ENCODE measurements around the gene SCO1. TPM values are rescaled to one million over a fixed set of nuclear protein-coding genes. Genes with fewer than 3 reads are reported as not detected.
A peak's percentile ranks its signal among the peaks of the same experiment; 100 is the strongest.

The SCO1 gene
- total and polyA plus RNA-seq, 2 donors from 2014 or later = 27.0 to 34.9 TPM

- Histone ChIP-seq H3K27ac (ENCODE audit: low read depth in 2 of 2, low read length in 2 of 2) (no peak overlapping the region), H3K9ac (ENCODE audit: low read length in 3 of 3) (no peak overlapping the region), H3K4me3 (ENCODE audit: low read length in 3 of 3) (no peak overlapping the region), H3K4me1 (ENCODE audit: control insufficient read depth in 2 of 3, insufficient read depth in 2 of 3, low read depth in 1 of 3, low read length in 3 of 3) (no peaks in the 10 kb centered on the region), H3K36me3 (ENCODE audit: control insufficient read depth in 2 of 3, insufficient read depth in 3 of 3, low read length in 3 of 3) (peaks cover 0 to 6% (median 3%) of the 10 kb centered on the region in 3 donors), H3K9me3 (ENCODE audit: control insufficient read depth in 2 of 3, insufficient read depth in 1 of 3, low read length in 3 of 3) (no peaks in the 10 kb centered on the region), H3K27me3 (ENCODE audit: control insufficient read depth, insufficient read depth, low read length) (no peaks in the 10 kb centered on the region)
- peak in 1 of 5 donors; percentile 29 for DNase-seq
- no peak for TF ChIP-seq CTCF (IDR thresholded peaks at IDR 0.05; ENCODE audit: borderline replicate concordance, extremely low read depth, insufficient read depth)
- intact Hi-C loops (cut with DNase I) = no loop called here
- FAIRE-seq = no peak
These were observed 63.5 kb downstream of the SCO1 start for GRCh38 chr17:10633738-10634379.

GRCh38 chr17:10631701-10632100, 65.6 kb downstream of the SCO1 start:
- H3K27ac ChIP-seq (ENCODE audit: low read depth in 2 of 2, low read length in 2 of 2) = no peak overlapping the region
- intact Hi-C loops (cut with DNase I) = no loop called here
- no peak overlapping the region for H3K9ac ChIP-seq (ENCODE audit: low read length in 3 of 3)
- no peaks in the 10 kb centered on the region for H3K27me3 ChIP-seq (ENCODE audit: control insufficient read depth, insufficient read depth, low read length)
- no peaks in the 10 kb centered on the region for H3K9me3 ChIP-seq (ENCODE audit: control insufficient read depth in 2 of 3, insufficient read depth in 1 of 3, low read length in 3 of 3)
- DNase-seq = no peak
- no peak overlapping the region for H3K4me3 ChIP-seq (ENCODE audit: low read length in 3 of 3)
- FAIRE-seq = no peak
- TF ChIP-seq CTCF (IDR thresholded peaks at IDR 0.05; ENCODE audit: borderline replicate concordance, extremely low read depth, insufficient read depth) = no peak
- H3K4me1 ChIP-seq (ENCODE audit: control insufficient read depth in 2 of 3, insufficient read depth in 2 of 3, low read depth in 1 of 3, low read length in 3 of 3) = no peaks in the 10 kb centered on the region
- peaks cover 0 to 2% (median 0%) of the 10 kb centered on the region in 3 donors for H3K36me3 ChIP-seq (ENCODE audit: control insufficient read depth in 2 of 3, insufficient read depth in 3 of 3, low read length in 3 of 3)

- no peak for FAIRE-seq
- no peaks in the 10 kb centered on the region for H3K4me1 ChIP-seq (ENCODE audit: control insufficient read depth in 2 of 3, insufficient read depth in 2 of 3, low read depth in 1 of 3, low read length in 3 of 3)
- no peak overlapping the region for H3K27ac ChIP-seq (ENCODE audit: low read depth in 2 of 2, low read length in 2 of 2)
- H3K4me3 ChIP-seq (ENCODE audit: low read length in 3 of 3) = no peak overlapping the region
- peaks cover 0 to 2% (median 0%) of the 10 kb centered on the region in 3 donors for H3K36me3 ChIP-seq (ENCODE audit: control insufficient read depth in 2 of 3, insufficient read depth in 3 of 3, low read length in 3 of 3)
- intact Hi-C loops (cut with DNase I) = no loop called here
- peak; percentile 53 for TF ChIP-seq CTCF (IDR thresholded peaks at IDR 0.05; ENCODE audit: borderline replicate concordance, extremely low read depth, insufficient read depth)
- DNase-seq = peak in 1 of 5 donors; percentile 27
- no peak overlapping the region for H3K9ac ChIP-seq (ENCODE audit: low read length in 3 of 3)
- no peaks in the 10 kb centered on the region for H3K27me3 ChIP-seq (ENCODE audit: control insufficient read depth, insufficient read depth, low read length)
- H3K9me3 ChIP-seq (ENCODE audit: control insufficient read depth in 2 of 3, insufficient read depth in 1 of 3, low read length in 3 of 3) = no peaks in the 10 kb centered on the region
These were observed 66.2 kb downstream of the SCO1 start for GRCh38 chr17:10631048-10631700.

Measured in kidney (tissue), 14 donors.